Breast epithelium (tissue), 4 donors: ENCODE results near the gene ISOC1. TPM values are rescaled to one million over a fixed set of nuclear protein-coding genes. Genes with fewer than 3 reads are reported as not detected.

Experiments used
- DNase-seq, 2 donors: peaks; one replicate each; pipeline ENCODE4 v3.0.0-alpha.2; 2019; ENCODE audit warnings: low spot score in 2 of 2
- H3K27ac ChIP-seq, 2 donors: fragments of 200-600 bp; sonication (generic) in 1 of 2; one replicate each; pipeline ENCODE4 v1.5.1; 2016 to 2019; ENCODE audit warnings: mild to moderate bottlenecking in 1 of 2
- H3K27me3 ChIP-seq, 2 donors: fragments of 200-600 bp; sonication (generic) in 1 of 2; one replicate each; pipeline versions ENCODE4 v1.5.1 to v1.6.0; 2017 to 2019; ENCODE audit warnings: control low read depth in 1 of 2, mild to moderate bottlenecking in 1 of 2
- H3K36me3 ChIP-seq: fragments of 200-600 bp; one replicate; pipeline ENCODE4 v1.5.1; 2019
- H3K4me1 ChIP-seq, 2 donors: fragments of 200-600 bp; sonication (generic); one replicate each; pipeline ENCODE4 v1.5.1; 2016 to 2019; ENCODE audit warnings: control low read depth in 1 of 2
- H3K4me3 ChIP-seq, 3 donors: fragments of 200-600 bp; sonication (generic); 1 replicate in 2 of 3; 2 replicates in 1 of 3; pipeline ENCODE4 v1.5.1; 2016 to 2019; ENCODE audit warnings: mild to moderate bottlenecking in 3 of 3, moderate library complexity in 2 of 3
- H3K9me3 ChIP-seq, 2 donors: fragments of 200-600 bp; sonication (generic) in 1 of 2; one replicate each; pipeline ENCODE4 v1.5.1; 2016 to 2019; ENCODE audit warnings: control low read depth in 1 of 2
- POLR2A ChIP-seq: fragments of 450-650 bp; IDR thresholded peaks from one replicate; pipeline ENCODE4 v1.6.1; 2016; ENCODE audit warnings: antibody characterized with exemption, mild to moderate bottlenecking, moderate library complexity
- POLR2AphosphoS5 ChIP-seq, 3 donors: sonication (generic); formaldehyde crosslinking; IDR thresholded peaks; one replicate each; pipeline ENCODE4 v1.6.1; 2017; ENCODE audit warnings: antibody characterized with exemption in 3 of 3
- intact Hi-C: fragments of 100-400 bp; cut with DNase I; formaldehyde crosslinking; loops from one replicate; pipeline ENCODE4 v1.15.1; 2023; ENCODE audit warnings: low total_unique reads
- total RNA-seq, 3 donors: library from RNA; depleted of rRNA; stranded (reverse); fragments of >200 nt; gene quantifications; one replicate each; pipeline ENCODE4 v1.1.0, GENCODE V29; 2016
- TF ChIP-seq, protein P1 (sequence below), 3 donors: fragments of 450-650 bp; IDR thresholded peaks; one replicate each; pipeline ENCODE4 v1.5.1; 2016 to 2017; ENCODE audit warnings: antibody characterized with exemption in 3 of 3, mild to moderate bottlenecking in 3 of 3, moderate library complexity in 3 of 3

Gene ISOC1
- total RNA-seq, 3 donors from 2014 or later: 20.6 to 41.6 (median 23.9) TPM

DNA sequence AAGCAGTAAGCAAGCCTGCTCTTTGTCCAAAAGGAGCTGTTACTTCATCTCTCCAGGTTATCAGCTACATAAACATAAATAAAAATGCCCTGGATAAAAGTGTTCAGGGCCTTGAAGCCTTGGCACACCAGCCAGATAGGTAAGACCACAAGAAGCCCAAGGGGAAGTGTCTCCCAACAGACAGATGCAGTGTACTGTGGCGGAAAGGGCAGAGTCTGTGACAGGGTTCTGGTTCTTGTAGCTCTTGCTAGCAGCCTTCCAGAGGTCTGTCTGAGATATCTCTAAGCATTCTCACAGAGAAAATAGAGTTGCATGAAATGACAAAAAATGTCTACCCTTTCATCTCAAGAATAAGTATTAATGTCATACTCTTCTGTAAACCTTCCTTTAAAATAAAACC, 30.1 kb downstream of the ISOC1 start:
- TF ChIP-seq, protein P1, sequence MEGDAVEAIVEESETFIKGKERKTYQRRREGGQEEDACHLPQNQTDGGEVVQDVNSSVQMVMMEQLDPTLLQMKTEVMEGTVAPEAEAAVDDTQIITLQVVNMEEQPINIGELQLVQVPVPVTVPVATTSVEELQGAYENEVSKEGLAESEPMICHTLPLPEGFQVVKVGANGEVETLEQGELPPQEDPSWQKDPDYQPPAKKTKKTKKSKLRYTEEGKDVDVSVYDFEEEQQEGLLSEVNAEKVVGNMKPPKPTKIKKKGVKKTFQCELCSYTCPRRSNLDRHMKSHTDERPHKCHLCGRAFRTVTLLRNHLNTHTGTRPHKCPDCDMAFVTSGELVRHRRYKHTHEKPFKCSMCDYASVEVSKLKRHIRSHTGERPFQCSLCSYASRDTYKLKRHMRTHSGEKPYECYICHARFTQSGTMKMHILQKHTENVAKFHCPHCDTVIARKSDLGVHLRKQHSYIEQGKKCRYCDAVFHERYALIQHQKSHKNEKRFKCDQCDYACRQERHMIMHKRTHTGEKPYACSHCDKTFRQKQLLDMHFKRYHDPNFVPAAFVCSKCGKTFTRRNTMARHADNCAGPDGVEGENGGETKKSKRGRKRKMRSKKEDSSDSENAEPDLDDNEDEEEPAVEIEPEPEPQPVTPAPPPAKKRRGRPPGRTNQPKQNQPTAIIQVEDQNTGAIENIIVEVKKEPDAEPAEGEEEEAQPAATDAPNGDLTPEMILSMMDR (IDR thresholded peaks at IDR 0.05): no peak
- no peak for TF ChIP-seq POLR2A
- TF ChIP-seq POLR2AphosphoS5 (IDR thresholded peaks at IDR 0.05): no peak
- DNase-seq: no peak
- H3K27ac ChIP-seq: no peak overlapping the region
- H3K27me3 ChIP-seq: no peaks in the 10 kb centered on the region
- no peak overlapping the region for H3K4me3 ChIP-seq
- no peaks in the 10 kb centered on the region for H3K36me3 ChIP-seq
- no peaks in the 10 kb centered on the region for H3K9me3 ChIP-seq
- intact Hi-C loops: no loop called here
- H3K4me1 ChIP-seq: no peaks in the 10 kb centered on the region

DNA sequence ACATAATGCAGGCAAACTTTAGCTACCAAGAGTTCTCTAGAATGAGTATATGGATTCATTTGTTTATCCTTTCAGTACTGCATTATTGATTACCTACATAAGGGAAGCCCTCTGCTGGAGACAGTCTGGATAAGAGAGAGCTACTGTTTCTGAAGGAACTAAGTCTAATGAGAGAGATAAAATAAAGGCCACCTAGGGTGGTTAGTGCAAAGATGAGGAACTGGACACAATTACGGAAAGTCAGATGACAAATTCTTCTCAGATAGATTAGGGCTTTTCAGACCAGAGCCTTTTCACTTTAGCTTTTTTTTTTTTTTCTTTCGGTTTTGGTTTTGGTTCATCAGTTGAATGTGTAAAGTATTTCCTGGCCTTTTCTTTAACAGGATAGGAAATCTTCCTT, 31.3 kb downstream of the ISOC1 start:
- intact Hi-C loops: no loop called here
- H3K4me3 ChIP-seq: no peak overlapping the region
- no peaks in the 10 kb centered on the region for H3K9me3 ChIP-seq
- no peaks in the 10 kb centered on the region for H3K27me3 ChIP-seq
- H3K4me1 ChIP-seq: no peaks in the 10 kb centered on the region
- no peak overlapping the region for H3K27ac ChIP-seq
- H3K36me3 ChIP-seq: no peaks in the 10 kb centered on the region
- DNase-seq: no peak
- no peak for TF ChIP-seq POLR2A
- TF ChIP-seq, protein P1 (IDR thresholded peaks at IDR 0.05): no peak

DNA sequence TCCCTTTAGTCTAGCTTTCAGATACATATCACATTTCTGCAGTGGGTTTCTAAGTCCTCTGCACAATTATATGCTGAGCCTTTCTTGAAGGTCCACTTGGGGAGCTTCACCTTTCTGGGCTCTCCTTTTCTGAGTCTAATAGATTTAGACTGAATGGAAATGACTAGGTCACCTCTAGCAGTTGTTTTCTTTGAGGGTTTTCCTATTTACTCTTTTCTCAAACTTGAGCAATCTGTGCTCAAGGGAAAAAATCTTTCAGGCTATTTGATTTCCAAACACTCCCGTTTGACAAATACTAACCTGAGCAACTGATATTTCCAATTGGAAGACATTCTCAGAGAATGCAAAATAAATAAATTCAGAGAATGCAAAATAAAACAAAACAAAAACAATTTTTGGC, 39.0 kb downstream of the ISOC1 start:
- H3K36me3 ChIP-seq: no peaks in the 10 kb centered on the region

DNA sequence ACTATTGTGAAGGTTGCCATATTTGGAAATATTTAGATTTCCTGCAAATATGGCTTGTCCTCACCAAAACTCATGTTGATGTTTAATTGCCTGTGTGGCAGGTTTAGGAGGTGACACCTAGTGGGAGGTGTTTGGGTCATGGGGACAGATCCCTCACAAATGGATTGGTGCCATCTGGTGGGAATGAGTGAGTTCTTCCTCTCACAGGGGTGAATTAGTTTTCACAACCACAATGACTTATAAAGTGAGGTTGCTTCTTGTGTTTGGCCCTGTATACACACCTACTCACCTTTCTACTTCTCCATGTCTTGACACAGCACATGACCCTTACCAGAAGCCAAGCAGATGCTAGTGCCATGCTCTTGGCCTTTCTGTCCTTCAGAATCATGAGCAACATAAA, 41.1 kb downstream of the ISOC1 start:
- no peaks in the 10 kb centered on the region for H3K27me3 ChIP-seq
- no peak for TF ChIP-seq POLR2A
- no peak for TF ChIP-seq POLR2AphosphoS5 (IDR thresholded peaks at IDR 0.05)
- TF ChIP-seq, protein P1 (IDR thresholded peaks at IDR 0.05): no peak
- intact Hi-C loops: no loop called here
- H3K36me3 ChIP-seq: no peaks in the 10 kb centered on the region
- H3K27ac ChIP-seq: no peak overlapping the region
- no peaks in the 10 kb centered on the region for H3K4me1 ChIP-seq
- H3K9me3 ChIP-seq: peaks cover 0 to 12% of the 10 kb centered on the region in 2 donors
- DNase-seq: no peak
- no peak overlapping the region for H3K4me3 ChIP-seq

More for the DNA sequence above, 39.0 kb downstream of the ISOC1 start:
- TF ChIP-seq POLR2AphosphoS5 (IDR thresholded peaks at IDR 0.05): no peak
- TF ChIP-seq, protein P1 (IDR thresholded peaks at IDR 0.05): no peak
- TF ChIP-seq POLR2A: no peak
- DNase-seq: no peak
- intact Hi-C loops: no loop called here
- H3K27me3 ChIP-seq: no peaks in the 10 kb centered on the region
- no peak overlapping the region for H3K27ac ChIP-seq
- no peak overlapping the region for H3K4me3 ChIP-seq
- H3K9me3 ChIP-seq: peaks cover 0 to 12% of the 10 kb centered on the region in 2 donors
- H3K4me1 ChIP-seq: no peaks in the 10 kb centered on the region

DNA sequence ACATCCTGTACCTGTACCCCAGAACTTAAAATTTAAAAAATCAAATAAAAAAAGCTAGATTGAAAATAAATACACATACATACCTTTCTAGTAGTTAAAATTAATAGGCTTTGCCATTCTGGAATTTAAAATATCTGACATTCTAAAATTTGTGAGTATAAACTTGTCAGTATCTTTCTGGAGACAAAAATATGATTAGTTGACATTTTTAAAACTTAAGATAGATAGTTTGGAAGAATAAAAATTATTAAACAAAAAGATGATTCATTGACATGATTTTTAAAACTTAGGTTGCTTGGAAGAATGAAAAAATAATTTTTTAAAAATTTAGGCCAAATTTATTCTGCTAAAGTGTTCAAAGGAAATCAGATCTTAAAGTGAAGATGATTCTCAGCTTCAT, 43.1 kb downstream of the ISOC1 start:
- Histone ChIP-seq H3K27me3 (no peaks in the 10 kb centered on the region), H3K36me3 (no peaks in the 10 kb centered on the region), H3K27ac (no peak overlapping the region), H3K4me3 (no peak overlapping the region), H3K9me3 (peaks cover 0 to 12% of the 10 kb centered on the region in 2 donors), H3K4me1 (no peaks in the 10 kb centered on the region)
- no peak for DNase-seq
- TF ChIP-seq POLR2A: no peak
- no peak for TF ChIP-seq POLR2AphosphoS5 (IDR thresholded peaks at IDR 0.05)
- TF ChIP-seq, protein P1 (IDR thresholded peaks at IDR 0.05): no peak
- intact Hi-C loops: no loop called here
